Thyroid gland (tissue), 4 donors: ENCODE data around the gene ELMO2. TPM values are rescaled to one million over a fixed set of nuclear protein-coding genes. Genes with fewer than 3 reads are reported as not detected.

ENCODE experiments used
- DNase-seq, 2 donors: peaks; one replicate each; pipeline ENCODE4 v3.0.0-alpha.2; 2019
- H3K27ac ChIP-seq, 3 donors: fragments of 200-600 bp; sonication (generic); 1 replicate in 2 of 3; 2 replicates in 1 of 3; pipeline ENCODE4 v1.5.1; 2016 to 2019; ENCODE audit warnings: mild to moderate bottlenecking in 1 of 3, moderate library complexity in 1 of 3
- H3K27me3 ChIP-seq: fragments of 200-600 bp; sonication (generic); one replicate; pipeline ENCODE4 v1.5.1; 2019
- H3K36me3 ChIP-seq, 2 donors: fragments of 200-600 bp; sonication (generic); one replicate each; pipeline ENCODE4 v1.5.1; 2016 to 2019
- H3K4me1 ChIP-seq, 2 donors: fragments of 200-600 bp; sonication (generic); one replicate each; pipeline ENCODE4 v1.5.1; 2017 to 2019
- H3K4me3 ChIP-seq, 3 donors: fragments of 200-600 bp; sonication (generic); replicated peaks in 1 of 3; 1 replicate in 2 of 3; 2 replicates in 1 of 3; pipeline ENCODE4 v1.5.1; 2016; ENCODE audit warnings: mild to moderate bottlenecking in 1 of 3
- H3K9me3 ChIP-seq: fragments of 200-600 bp; sonication (generic); one replicate; pipeline ENCODE4 v1.5.1; 2017
- POLR2A ChIP-seq, 2 donors: fragments of 450-650 bp; IDR thresholded peaks; one replicate each; pipeline ENCODE4 v1.6.1; 2017; ENCODE audit warnings: antibody characterized with exemption in 2 of 2, mild to moderate bottlenecking in 2 of 2, moderate library complexity in 1 of 2
- WGBS, 2 donors: methylation state at CpG; one replicate each; pipeline ENCODE4 v1.1.5; 2017; 5-methylcytosine and 5-hydroxymethylcytosine counted together
- intact Hi-C: fragments of 100-400 bp; cut with DNase I; formaldehyde crosslinking; loops from one replicate; pipeline ENCODE4 v1.15.1; 2023
- total RNA-seq, 4 donors: library from RNA; depleted of rRNA; stranded (reverse); fragments of >200 nt; gene quantifications; one replicate each; pipeline ENCODE4 v1.2.3, GENCODE V29; 2016
- TF ChIP-seq, protein P1 (sequence below), 6 experiments: fragments of 200-600 bp in 3 of 6; fragments of 450-650 bp in 3 of 6; sonication (generic) in 3 of 6; IDR thresholded peaks; one replicate each; pipeline ENCODE4 v1.5.1; 2016 to 2019; ENCODE audit warnings: antibody characterized with exemption in 6 of 6, mild to moderate bottlenecking in 2 of 6, inconsistent platforms in 1 of 6, moderate library complexity in 1 of 6

The ELMO2 gene
- total RNA-seq, 4 donors from 2014 or later, result 47.0 to 60.6 (median 54.6) TPM

DNA sequence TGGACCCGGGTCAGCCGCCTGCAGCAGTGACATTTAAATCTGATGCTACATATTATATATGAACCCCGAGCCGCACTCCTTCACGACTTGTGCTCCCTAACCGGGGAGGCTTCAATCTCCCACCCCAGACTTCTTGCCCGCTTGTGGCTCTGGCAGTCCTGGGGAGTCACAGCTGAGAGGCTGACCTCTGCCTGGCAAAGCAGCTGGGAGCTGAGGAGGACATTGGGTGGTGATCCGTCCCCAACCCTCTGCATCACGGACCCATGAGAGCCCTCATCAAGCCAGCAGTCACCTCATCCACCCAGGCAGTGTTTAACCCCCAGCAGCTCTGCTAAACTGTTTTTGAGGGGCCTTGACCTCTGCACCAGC is 64.4 kb downstream of the ELMO2 start:
- Histone ChIP-seq H3K36me3 (no peaks in the 10 kb centered on the region), H3K4me3 (no peak overlapping the region), H3K9me3 (no peaks in the 10 kb centered on the region), H3K4me1 (peaks cover 0 to 6% of the 10 kb centered on the region in 2 donors), H3K27ac (no peak overlapping the region), H3K27me3 (peaks cover 9% of the 10 kb centered on the region)
- 40 to 45% methylated on average over 9 of the region's 9 CpGs for WGBS, 2 donors
- no peak for TF ChIP-seq POLR2A (IDR thresholded peaks at IDR 0.05)
- TF ChIP-seq, protein P1, sequence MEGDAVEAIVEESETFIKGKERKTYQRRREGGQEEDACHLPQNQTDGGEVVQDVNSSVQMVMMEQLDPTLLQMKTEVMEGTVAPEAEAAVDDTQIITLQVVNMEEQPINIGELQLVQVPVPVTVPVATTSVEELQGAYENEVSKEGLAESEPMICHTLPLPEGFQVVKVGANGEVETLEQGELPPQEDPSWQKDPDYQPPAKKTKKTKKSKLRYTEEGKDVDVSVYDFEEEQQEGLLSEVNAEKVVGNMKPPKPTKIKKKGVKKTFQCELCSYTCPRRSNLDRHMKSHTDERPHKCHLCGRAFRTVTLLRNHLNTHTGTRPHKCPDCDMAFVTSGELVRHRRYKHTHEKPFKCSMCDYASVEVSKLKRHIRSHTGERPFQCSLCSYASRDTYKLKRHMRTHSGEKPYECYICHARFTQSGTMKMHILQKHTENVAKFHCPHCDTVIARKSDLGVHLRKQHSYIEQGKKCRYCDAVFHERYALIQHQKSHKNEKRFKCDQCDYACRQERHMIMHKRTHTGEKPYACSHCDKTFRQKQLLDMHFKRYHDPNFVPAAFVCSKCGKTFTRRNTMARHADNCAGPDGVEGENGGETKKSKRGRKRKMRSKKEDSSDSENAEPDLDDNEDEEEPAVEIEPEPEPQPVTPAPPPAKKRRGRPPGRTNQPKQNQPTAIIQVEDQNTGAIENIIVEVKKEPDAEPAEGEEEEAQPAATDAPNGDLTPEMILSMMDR (IDR thresholded peaks at IDR 0.05), result no peak
- intact Hi-C loops, result no loop called here
- DNase-seq, result no peak

- intact Hi-C loops, result no loop called here
- Histone ChIP-seq H3K36me3 (no peaks in the 10 kb centered on the region), H3K4me3 (no peak overlapping the region), H3K27ac (no peak overlapping the region), H3K27me3 (peaks cover 9% of the 10 kb centered on the region), H3K9me3 (no peaks in the 10 kb centered on the region), H3K4me1 (peaks cover 0 to 6% of the 10 kb centered on the region in 2 donors)
- DNase-seq, result no peak
- no peak for TF ChIP-seq POLR2A (IDR thresholded peaks at IDR 0.05)
- WGBS, 2 donors, result 28 to 33% methylated on average over 20 to 23 of the region's 24 CpGs
These were observed 65.1 kb downstream of the ELMO2 start for GRCh38 chr20:46341074-46342009.

- H3K36me3 ChIP-seq, result no peaks in the 10 kb centered on the region
- no peaks in the 10 kb centered on the region for H3K9me3 ChIP-seq
- TF ChIP-seq, protein P1 (IDR thresholded peaks at IDR 0.05), result no peak
- TF ChIP-seq POLR2A (IDR thresholded peaks at IDR 0.05), result no peak
- no peak for DNase-seq
- no peak overlapping the region for H3K4me3 ChIP-seq
- WGBS, 2 donors, result 73 to 81% methylated on average over 7 of the region's 7 CpGs
- no peak overlapping the region for H3K27ac ChIP-seq
- intact Hi-C loops, result no loop called here
- H3K4me1 ChIP-seq, result peaks cover 0 to 6% of the 10 kb centered on the region in 2 donors
- peaks cover 9% of the 10 kb centered on the region for H3K27me3 ChIP-seq
These were observed 67.4 kb downstream of the ELMO2 start for GRCh38 chr20:46339037-46339436.

DNA sequence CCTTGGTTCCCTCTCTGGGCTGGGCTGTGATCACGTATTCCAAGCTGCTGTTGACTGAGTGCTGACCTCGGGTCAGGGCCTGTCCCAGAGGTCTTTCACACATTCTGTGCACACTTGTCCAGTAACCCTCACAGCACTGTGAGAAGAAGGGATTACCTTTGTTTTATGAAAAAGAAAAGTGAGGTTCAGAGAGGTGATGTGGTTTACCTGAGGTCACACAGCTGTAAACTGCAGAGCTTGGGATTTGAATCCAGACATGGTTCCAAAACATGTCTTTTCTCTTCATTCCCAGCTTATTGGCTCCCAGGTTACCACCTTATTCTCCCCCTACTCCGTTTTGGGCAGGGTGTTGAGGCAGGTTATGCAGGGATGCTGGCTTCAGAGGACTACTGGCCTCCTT is 69.7 kb downstream of the ELMO2 start:
- H3K9me3 ChIP-seq, result no peaks in the 10 kb centered on the region
- no peak overlapping the region for H3K27ac ChIP-seq
- 53 to 71% methylated on average over 3 of the region's 3 CpGs for WGBS, 2 donors
- no peak overlapping the region for H3K4me3 ChIP-seq
- intact Hi-C loops, result no loop called here
- TF ChIP-seq, protein P1 (IDR thresholded peaks at IDR 0.05), result no peak
- TF ChIP-seq POLR2A (IDR thresholded peaks at IDR 0.05), result no peak
- H3K4me1 ChIP-seq, result peaks cover under 1 to 2% of the 10 kb centered on the region in 2 donors
- H3K27me3 ChIP-seq, result peaks cover 5% of the 10 kb centered on the region
- no peak for DNase-seq
- no peaks in the 10 kb centered on the region for H3K36me3 ChIP-seq

DNA sequence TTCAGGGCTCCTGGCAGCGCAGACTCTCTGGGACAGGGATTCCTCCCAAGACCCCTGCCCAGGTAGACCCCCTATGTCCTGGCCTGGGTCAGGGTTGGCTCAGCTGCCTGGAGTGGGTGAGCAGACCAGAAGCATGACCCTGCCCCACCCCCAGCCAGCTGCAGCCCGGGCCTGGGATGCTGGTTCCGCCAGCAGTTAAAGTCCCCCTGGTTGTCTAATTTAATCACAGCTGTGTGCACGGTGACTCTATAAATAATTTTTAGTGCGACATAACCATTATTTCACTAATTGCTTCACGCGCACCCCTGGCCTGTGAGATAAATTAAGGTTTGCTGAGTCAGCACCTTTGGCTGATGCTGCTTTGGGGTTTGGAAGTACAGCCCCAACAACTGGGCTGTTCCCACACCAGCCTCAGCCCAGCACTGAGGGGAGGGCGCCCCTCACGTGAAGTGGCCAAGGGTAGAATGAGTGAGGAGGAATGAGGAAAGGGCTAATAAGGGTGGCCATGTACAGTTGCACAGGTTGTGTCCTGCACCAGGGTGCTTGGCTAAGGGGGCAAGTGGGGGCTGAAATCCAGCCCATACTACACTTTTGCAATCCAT is 72.0 kb downstream of the ELMO2 start:
- TF ChIP-seq POLR2A (IDR thresholded peaks at IDR 0.05), result no peak
- TF ChIP-seq, protein P1 (IDR thresholded peaks at IDR 0.05), result no peak
- intact Hi-C loops, result no loop called here
- no peak overlapping the region for H3K4me3 ChIP-seq
- WGBS, 2 donors, result 54 to 67% methylated on average over 8 to 9 of the region's 9 CpGs
- H3K36me3 ChIP-seq, result no peaks in the 10 kb centered on the region
- peaks cover 15 to 25% of the 10 kb centered on the region in 2 donors for H3K4me1 ChIP-seq
- no peak overlapping the region for H3K27ac ChIP-seq
- DNase-seq, result no peak
- H3K27me3 ChIP-seq, result no peaks in the 10 kb centered on the region
- no peaks in the 10 kb centered on the region for H3K9me3 ChIP-seq
